D341Med (cell line): ENCODE data around the gene FLVCR2.

Experiments
- DNase-seq: peaks from one replicate; pipeline ENCODE4 v3.0.0; 2012; ENCODE audit warnings: low spot score

Gene FLVCR2

DNA sequence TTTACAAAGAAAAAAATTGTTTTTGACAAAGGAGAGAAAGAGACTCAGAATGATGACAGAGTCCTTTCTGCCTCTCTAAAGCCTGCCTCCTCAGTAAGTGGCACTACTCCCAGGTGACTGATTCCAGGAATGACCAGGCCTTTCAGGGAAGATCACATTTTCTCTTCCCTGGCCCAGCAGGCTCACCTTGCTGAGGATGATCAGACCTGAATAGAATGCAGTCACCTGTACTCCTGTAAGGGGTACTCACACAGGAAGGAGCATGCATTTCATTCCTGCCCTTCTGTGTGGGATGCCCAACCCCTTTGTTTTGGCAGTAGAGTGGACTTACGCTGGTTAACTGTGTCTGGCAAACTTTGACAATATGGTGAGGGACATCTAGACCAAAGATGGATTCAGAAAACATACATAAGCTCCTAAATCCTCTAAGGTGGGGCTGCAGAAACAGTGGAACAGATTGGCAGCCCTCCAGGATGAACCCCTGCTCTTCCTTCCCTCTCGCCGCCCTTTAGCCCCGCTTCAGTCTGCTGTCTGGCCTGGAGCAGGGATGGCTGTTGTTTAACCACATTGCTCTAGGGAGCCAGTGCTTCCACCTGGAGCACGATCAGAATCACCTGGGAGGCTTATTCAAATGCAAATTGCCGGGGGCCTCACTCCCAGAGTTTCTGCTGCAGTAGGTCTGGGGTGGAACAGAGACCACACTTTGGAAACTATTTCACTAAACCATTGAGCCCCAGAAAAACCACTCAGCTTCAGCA, 52.5 kb downstream of the FLVCR2 start:
- no peak for DNase-seq

DNA sequence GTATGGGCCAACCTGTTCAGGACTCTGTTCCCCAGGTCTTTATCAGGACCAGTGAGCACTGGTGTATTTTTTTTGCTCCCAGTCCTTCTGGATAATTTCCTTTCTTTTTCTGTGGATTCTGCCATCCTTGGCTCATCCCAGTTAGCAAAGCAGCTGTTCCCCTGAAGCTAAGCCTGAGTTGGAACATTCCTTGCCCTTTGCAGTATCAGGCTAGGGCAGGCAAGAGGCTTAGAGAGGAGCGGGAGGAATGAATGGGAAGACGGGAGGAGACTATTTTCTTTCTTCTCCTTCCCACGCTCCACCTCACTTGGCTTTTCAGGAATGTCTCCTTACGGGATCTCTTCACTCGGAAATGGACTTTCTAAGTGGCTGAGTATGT, 53.0 kb downstream of the FLVCR2 start:
- no peak for DNase-seq

DNA sequence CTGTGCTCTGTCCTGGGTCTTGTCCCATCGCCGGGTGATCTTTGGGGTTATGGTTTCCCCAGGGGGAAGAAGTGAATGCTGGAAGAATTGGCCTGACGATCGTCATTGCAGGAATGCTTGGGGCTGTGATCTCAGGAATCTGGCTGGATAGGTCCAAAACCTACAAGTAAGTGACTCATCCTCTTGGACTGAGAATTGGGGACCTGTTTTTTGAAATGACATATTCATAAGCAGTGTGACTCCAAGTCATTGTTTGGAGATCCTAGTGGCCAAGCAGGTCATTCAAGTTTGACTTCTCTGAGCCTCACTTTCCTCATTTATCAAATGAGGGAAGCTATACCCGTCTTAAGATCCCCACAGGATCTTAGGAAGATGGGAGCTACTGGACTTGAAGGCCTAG, 56.4 kb downstream of the FLVCR2 start:
- no peak for DNase-seq

DNA sequence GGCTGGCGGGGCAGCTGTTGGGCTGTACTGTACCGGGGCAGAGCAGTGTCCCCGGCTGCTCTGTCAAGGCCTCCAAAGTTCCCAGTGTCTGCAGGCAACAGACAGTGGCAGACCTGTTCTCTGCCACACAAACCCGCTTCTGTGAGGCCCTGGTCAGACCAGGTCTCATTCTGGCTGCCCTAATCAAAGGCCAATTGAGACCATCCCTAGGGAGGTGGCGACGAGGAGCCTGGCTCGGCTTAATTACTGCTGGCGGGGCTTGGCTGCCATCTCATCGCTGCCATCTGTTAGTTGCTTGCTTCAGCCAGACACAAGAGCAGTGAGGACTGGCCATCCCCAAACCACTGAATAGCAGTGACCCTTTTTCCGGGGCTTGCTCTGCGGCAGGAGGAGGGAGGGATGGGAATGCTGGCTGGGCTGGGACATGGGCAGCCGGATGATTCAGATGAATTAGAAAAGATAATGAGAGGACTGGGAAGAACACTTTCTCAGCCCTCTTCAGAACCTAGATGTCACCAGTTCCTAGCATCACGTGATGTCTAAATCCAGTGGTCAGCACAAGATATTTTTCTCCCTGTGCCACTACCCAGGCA, 57.8 kb downstream of the FLVCR2 start:
- peak; percentile 71 for DNase-seq

DNA sequence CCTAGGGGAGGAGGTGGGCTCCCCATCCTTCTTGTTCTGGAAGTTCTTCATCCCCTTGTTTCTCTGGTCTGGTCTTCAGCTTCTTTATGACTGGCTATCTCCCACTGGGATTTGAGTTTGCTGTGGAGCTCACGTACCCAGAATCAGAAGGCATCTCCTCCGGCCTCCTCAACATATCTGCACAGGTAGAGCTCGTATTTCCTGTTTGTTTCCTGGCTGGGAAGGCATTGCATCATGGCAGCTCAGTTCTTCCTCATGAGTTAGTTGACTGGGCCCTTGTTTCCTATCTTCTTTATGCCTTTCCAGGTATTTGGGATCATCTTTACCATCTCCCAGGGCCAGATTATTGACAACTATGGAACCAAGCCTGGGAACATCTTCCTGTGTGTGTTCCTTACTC, 62.5 kb downstream of the FLVCR2 start:
- no peak for DNase-seq

DNA sequence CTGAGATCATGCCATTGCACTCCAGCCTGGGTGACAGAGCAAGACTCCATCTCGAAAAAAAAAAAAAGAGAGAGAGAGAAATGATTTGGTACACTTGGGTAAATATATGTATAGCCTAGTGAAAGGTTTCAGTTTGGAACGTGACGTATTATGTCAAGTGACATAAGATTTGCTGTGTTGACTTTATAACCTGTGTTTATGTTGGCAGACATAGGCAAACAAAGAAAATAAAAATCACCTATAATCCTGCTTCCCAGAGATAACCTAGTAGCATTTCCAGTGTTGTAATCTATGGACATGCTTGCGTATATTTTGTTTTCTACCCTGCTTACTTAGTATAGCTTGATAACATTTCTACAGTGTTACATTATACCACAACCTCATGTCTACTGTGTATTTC, 65.6 kb downstream of the FLVCR2 start:
- no peak for DNase-seq

DNA sequence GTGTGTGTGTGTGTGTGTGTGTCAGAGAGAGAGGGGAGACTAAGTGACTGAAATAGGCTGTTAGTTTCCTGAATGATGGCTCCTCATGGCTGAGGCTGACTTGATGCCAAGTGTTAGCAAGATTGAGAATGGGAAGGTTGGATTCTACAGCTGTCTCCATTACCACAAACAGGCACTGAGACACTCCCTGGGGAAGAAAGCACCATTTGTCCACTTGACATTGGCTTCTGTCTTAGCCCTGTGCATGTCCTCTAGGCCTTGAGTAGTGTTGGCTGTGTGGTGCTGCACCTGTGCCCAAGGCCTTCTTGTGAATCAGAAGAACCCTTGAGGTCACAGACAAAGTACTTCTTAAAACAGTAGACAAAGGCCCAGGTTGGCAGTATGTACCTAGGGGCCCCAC, 66.6 kb downstream of the FLVCR2 start:
- DNase-seq, result no peak

DNA sequence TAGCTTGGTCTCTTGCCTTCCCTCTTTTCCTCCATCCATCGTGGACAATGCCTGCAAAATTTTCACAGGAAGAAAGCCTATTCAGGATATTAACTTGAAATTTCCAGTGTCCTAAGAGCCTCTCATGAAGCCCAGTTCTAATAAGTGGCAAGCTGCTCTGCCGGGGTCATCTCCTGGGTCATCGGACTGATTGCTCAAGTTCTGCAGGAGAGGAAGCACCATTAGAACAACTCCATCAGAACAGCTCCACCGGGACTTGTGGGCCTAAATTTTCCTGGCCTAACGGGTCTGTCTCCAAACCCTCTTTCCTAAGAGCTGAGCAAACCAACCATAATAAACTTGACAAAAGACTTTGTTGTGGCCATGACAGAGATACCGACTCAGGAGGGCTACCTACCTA, 68.3 kb downstream of the FLVCR2 start:
- DNase-seq, result no peak

DNA sequence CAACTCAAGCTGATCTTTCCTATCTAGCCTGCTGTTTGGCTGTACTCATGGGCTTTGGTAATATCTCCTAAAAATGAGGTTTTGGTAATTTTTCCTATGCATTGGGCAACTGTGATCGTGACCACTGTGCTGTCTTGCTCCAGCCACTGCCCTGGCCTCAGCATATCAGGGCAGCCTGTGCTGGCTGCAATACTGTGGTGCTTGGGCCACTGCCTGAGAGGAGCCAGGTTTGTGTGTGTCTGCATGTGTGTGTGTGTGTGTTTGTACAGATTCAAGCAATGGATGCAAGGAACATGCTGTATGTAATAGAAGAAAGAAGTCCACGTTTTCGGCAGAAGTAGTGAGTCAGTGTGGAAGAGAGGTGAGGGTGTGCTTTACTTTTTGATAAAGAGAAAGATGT, 69.2 kb downstream of the FLVCR2 start:
- DNase-seq, result no peak

DNA sequence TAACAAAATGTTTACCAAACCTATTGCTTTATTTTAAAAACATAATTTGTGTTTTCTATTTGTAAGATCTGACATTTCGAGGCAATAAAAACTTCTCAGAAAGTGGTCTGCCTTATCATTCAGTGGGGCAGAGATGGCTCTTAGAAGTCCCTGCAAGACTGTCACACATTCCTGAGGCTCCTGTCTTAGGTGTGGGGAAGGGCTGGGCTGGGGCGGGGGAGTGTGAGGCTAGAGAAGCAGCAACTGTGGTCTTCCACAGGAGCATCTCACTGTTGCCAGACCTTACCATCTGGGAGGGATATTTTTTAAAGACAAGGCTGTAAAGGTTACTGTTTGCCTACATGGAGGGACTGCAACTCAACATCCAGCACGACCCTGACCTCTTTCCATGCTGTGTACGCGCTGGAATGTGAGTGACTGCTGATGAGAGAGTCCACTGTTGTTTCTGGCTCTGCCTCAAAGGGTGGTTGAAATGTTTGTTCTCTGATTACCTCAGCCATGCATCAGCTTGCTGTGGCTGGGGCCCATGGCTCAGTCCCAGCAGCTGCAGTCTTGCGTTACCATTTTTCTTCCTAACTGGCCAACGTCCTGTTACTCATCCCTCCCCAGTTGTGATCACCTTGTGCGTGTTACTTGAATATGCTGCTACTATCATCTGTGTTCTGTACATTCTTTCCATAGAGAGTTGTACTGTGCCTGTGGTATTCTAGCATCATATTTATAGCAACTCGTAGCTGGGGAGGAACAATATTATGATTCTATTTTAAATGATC, 69.8 kb downstream of the FLVCR2 start:
- DNase-seq, result no peak

DNA sequence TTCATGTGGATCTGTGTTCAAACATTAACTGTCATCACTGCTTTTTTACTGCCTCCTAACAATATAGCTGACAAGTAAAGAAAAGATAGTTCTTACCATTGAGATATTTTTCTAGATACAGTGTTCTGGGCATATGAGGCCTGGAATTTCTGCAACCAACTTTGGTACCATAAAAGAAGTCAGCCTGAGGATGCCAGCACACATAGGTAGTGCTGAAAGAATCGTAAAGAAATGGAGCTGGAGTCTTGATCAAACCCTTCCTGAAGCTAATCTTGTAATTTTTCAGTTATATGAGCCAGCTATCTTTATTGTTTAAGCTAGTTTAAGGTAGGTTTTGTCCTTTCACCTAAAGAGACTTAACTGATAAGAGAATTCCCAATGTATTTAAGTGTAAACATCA, 70.9 kb downstream of the FLVCR2 start:
- no peak for DNase-seq

DNA sequence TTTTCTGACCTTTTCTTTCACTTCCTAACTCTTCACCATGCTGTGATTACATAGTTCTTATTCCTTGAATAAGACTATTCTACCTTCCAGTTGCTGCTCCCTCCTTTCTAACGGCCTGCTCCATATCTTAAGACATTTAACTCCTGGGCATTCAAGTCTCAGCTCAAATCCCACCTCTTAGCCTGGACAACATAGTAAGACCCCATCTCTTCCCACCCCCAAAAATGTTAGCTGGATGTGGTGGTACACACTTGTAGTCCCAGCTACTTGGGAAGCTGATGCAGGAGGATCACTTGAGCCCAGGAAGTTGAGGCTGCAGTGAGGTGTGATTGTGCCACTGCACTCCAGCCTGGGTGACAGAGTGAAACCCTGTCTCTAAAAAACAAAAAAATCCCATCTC, 71.4 kb downstream of the FLVCR2 start:
- DNase-seq, result no peak

DNA sequence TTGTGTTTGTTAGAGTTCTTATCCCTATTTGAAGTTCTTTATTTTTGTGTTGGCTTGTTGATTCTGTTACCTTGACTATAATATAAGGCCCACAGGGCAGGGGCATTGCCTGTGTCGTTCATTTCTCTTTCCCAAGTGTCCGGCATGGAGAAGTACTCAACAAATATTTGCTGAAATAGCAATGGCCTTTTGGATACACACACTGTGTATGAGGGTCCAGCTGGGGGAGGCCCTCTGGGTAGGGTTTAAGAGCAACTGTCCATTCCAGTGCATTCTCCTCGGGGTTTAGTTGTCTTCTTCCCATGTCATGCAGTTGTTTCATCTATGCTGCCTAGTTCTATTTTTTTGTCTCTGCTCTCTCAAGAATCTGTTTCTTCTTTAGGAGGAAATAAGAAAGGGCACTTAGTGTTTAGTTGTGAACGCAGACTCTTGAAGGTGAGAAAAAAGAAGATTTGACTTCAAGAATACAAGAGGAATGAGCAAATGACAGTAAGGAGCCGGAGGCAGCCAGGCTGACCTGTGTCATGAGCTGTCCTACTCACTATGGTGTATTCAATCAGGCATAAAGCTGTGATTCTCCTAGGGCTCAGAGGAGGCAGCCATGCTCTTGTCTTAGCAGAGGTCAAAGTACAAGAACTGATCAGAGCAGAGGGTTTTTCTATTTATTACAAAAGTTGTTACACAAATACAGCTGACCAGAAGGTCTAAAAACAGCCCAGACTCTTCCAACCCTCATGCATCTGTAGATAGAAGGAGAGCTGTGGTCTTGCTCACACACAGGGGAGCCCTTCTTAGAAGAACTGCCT, 72.0 kb downstream of the FLVCR2 start:
- DNase-seq, result no peak

DNA sequence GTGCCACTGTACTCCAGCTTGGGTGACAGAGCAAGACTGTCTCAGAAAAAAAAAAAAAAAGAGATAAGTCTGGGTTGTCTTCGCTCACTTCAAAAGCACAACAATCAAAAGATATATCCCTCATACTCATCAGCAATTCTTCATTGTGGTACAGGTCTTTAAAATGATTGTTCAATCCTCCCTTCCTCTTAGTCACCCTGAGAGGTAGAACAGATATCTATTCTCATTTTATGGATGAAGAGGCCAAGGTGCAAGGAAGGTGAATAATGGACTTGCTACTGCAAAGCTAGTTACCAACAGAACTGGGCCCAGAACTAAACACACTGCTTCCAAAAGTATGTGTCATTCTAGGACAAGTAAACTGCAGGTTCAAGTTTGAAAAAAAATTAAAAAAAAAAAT, 75.1 kb downstream of the FLVCR2 start:
- DNase-seq, result no peak

DNA sequence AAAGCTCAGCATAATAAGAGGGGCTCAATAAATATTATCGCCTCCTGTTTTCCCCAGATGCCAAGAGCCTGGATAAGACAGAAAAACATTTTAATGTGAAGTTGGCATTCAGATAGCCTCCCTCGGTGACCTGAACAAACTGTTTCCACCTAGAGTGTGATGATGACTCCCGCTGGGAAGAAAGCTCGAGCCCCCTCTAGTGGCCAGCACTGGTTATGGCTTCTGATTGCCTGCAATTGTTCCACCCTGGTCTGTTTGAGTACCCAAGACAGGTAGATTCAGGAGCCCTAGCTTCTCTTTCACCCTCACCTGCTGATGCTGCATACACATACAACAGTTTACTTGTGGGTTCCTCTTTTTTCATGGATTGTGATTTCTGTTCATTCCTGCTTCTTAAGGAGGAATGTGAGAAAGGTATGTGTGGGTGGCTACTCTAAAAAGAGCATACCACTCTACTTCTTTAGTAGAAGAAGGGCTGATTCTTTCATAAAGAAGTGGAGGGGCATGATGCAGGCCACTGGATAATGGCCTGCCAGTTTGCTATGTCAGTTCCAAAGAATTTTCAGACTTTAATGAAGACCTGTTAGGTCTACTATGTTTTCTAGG, 75.8 kb downstream of the FLVCR2 start:
- DNase-seq, result peak; percentile 84

DNA sequence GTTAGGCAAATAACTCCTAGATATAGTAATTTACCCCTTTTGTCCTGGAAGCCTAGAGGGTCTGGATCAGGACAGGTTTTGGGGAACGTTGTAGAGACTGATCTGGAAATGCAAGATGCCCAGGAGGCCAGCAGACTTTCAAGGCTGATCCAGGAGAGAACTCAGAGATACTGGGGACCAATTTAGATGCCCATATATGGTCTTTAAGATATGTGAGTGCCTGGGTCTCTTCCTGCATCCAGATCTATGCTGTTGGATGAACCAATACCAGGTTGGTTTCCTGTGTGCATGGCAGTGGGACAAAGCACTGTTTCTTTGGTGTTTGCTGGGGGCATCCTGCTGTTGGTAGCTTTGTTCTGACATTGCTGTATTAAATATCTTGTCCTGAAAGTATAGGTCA, 76.8 kb downstream of the FLVCR2 start:
- no peak for DNase-seq

DNA sequence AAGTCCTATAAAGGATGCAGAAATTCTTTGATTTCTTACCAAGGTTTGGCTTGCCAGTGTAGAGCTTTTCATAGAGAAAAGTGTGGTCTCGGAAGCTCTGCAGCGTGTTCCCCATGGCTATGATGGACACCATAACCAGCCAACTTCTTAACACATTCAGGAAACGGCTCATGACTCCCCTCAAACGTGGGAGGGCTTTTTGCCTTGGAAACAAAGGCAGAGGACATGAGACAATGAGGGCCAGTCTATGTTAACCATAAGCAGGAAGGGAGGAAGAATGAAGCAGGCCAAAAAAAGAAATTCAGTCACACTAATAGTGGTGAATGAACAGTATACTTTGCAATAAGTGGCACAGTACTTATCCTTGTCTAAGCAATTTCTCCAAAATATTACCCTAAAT, 78.9 kb downstream of the FLVCR2 start:
- DNase-seq, result no peak

DNA sequence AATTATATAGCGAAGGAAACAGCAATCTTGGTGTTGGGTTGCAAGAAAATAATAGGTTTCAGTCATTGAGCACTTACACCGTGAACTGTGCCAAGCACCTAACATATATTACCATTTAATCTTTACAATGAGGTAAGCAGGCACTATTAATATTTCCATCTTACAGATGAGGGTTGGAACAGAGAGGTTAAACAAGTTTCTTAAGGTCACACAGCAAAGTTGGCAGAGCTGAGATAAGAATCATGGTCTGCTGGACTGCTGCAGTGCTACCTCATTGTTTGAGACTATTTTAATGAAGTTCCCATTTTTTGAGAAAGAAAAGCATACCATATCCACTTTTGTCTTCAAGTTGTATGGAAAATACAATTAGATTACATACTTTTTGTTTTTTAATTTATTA, 80.5 kb downstream of the FLVCR2 start:
- DNase-seq, result no peak

DNA sequence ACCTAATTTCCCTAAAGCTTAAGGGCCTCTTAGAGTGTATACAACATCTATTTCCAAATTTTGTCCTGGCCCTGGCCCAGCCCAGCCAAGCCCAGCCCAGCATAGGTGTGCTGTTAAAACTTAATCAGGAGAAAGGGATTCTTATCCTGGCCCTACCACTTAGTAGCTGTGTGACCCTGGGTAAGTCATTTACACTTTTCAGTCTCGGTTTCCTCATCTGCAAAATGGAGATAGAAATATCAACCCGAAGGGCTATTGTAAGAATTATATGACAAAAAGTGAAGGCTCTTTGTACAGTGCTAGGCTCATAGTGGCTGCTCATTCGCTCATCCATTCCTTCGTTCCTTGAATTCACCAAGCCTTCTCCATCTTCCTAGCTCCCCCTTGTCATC, 81.8 kb downstream of the FLVCR2 start:
- DNase-seq, result no peak

DNA sequence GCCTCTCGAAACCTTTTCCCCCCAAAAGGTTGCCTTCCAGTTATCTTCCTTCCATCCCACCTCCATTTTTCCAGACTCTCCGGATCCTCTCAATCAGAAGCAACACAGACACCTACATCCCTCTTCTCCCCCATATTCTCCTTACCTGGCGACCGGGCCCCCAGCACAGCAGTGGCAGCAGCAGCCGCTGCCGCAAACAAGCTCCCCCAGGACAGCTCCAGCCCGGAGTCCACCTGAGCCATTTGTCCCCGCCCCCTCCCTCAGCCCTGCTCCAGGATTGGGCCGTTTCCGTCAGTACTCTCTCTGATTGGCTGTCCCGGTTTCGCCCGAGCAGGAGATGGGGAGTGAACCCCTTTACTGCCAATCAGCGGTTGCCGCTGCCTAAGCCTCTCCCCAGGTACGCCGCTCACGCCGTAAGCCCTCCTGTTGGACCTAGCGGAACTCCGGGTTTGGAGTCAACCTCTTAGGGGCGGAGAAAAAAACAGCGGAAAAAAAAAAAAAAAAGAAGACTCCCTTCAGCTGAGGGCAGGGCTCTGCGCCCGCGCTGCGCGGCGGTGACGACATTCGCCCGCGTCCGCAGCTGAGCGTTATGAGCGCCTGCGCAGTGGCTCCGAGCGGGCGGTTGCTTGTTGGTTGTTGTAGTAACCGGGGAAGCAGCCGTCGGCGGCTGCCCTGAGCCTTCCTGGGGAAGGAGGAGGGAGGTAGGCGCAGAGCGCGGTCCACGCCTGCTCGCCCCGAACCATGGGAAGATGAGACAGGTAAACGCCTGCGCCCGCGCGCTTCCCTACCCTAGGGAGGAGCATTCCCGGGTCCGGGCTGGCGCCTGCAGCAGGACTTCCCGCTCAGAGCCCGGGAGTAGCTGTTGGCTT, 82.4 kb downstream of the FLVCR2 start, which contains the start of the genes ERG28 and TTLL5:
Gene ERG28, minus strand, starts transcription at position 247 of the 869 bp plus-strand sequence. CDS start 3,374 bp downstream, outside the sequence.
Gene TTLL5, plus strand, starts transcription at position 617 of the 869 bp plus-strand sequence. CDS start 1,904 bp downstream, outside the sequence.
- DNase-seq, result peak; percentile 98

DNA sequence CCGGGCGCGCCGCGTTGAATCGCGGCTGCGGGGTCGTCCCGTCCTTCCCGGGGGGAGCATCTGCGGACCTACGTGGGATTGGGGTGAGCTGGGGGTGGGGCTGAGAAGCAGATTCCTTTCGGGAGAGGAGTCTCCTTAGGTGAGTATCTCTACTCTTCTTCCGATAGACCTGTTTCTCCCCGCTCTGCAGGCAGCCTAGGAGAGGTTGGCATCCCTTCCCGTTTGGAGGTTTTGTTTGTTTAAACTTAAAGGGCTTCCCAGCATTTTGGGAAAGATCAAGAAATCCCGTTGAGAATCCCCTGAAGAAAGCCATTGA, 83.0 kb downstream of the FLVCR2 start:
- DNase-seq, result no peak
